ENCODE data around the gene HECTD3. TPM values are rescaled to one million over a fixed set of nuclear protein-coding genes. Genes with fewer than 3 reads are reported as not detected.
A peak's percentile ranks its signal among the peaks of the same experiment; 100 is the strongest.

HECTD3 gene
- total and polyA plus RNA-seq, 9 of the 15 experiments (the other 6 are each of a cell fraction or from before 2014, with no cell fraction given) = 6.3 to 50.8 (median 18.9) TPM

GRCh38 chr1:44970317-44970716 is 40.8 kb downstream of the HECTD3 start:
- ChIA-PET CTCF (ENCODE audit: low intra/inter-chr PET ratio) (no interaction called here), POLR2A (interaction anchor here (0.6 to 2.8 kb wide), 6 partner anchors 9 to 551 kb away, joined by 3 to 17 read pairs (median 4); partner anchors contain the start of genes EIF2B3 and PRDX1)
- peaks cover 61% of the 10 kb centered on the region for H3K36me3 ChIP-seq (ENCODE audit: control insufficient read depth, insufficient read depth, low read length)
- no peaks in the 10 kb centered on the region for H3K9me1 ChIP-seq (ENCODE audit: control insufficient read depth, insufficient read depth, low read length)
- 41% methylated on average over 4 of the region's 4 CpGs for WGBS (ENCODE audit: insufficient coverage, low coverage, missing lambda C conversion rate)
- H3K4me3 ChIP-seq = no peak overlapping the region
- H2AFZ ChIP-seq (ENCODE audit: low read depth, low read length) = no peak overlapping the region
- ATAC-seq (peak; percentile 61), FAIRE-seq (no peak), DNase-seq (ENCODE audit: extremely low read depth in 1 of 4, low spot score in 3 of 4) (no peak)
- H3K27me3 ChIP-seq (ENCODE audit: control insufficient read depth in 2 of 2, insufficient read depth in 2 of 2, low read length in 2 of 2) = no peaks in the 10 kb centered on the region
- H3K9ac ChIP-seq (ENCODE audit: insufficient read depth in 1 of 2, low read depth in 2 of 2, low read length in 2 of 2) = no peak overlapping the region
- BruUV-seq (replicated peaks) = TSS peak; percentile 17
- H4K20me1 ChIP-seq (replicated peaks; ENCODE audit: control insufficient read depth, insufficient read depth, low read length) = no peaks in the 10 kb centered on the region
- H3K27ac ChIP-seq (ENCODE audit: extremely low read depth, low read depth, low read length) = no peak overlapping the region; the same call in 2 of the 3 replicates
- intact Hi-C loops (cut with micrococcal nuclease) = no loop called here
- H3K9me3 ChIP-seq (replicated peaks; ENCODE audit: control insufficient read depth, insufficient read depth, low read depth, low read length) = no peaks in the 10 kb centered on the region
- H3K4me2 ChIP-seq (ENCODE audit: insufficient read depth, low read length) = no peak overlapping the region
- peaks cover 0 to 13% of the 10 kb centered on the region in 2 experiments; a peak in 2 of 5 replicates for H3K4me1 ChIP-seq (replicated peaks in 1 of 2; ENCODE audit: control insufficient read depth in 2 of 2, insufficient read depth in 2 of 2, low read length in 2 of 2)
- peaks cover 40% of the 10 kb centered on the region for H3K79me2 ChIP-seq (ENCODE audit: control insufficient read depth, insufficient read depth, low read length)
- in situ Hi-C loops (cut with MboI) = no loop called here
- TF ChIP-seq E2F5 (CRISPR knock-in tag; IDR thresholded peaks at IDR 0.05) = no peak
- no peak for TF ChIP-seq THRB (CRISPR knock-in tag; conservative IDR thresholded peaks at IDR 0.05)
- TF ChIP-seq TAF15 (IDR thresholded peaks at IDR 0.05; ENCODE audit: low read depth, low read length) = no peak
- TF ChIP-seq CHD7 (IDR thresholded peaks at IDR 0.05; ENCODE audit: low read depth, low read length) = no peak
- TF ChIP-seq ZNF324 (CRISPR knock-in tag; IDR thresholded peaks at IDR 0.05) = no peak
- TF ChIP-seq PATZ1 (CRISPR knock-in tag; IDR thresholded peaks at IDR 0.05; ENCODE audit: borderline replicate concordance) = no peak
